Measurements from ENCODE around the gene FBXL13.
"Not testable (repeated sequence)": the region's sequence is repeated elsewhere in the genome, so short reads cannot be mapped to it uniquely, and the experiment has no call there.

FBXL13 gene

DNA sequence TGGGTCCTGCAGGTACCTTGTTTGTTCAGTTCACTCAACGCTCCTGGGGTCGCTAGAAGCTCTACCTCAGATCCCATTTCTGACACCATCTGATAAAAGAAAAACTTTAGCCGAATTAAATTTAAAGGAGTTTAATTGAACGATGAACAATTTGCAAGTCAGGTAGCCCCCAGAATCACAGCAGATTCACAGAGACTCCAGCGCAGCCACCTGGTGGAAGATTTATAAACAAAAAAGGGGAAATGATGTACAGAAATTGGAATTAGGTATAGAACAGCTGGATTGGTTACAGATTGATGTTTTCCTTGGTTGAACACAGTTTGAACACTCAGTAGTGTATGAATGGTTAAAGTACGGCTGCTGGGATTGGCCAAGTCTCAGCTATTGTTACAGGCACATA is 23.1 kb downstream of the FBXL13 start:
- Mint-ChIP-seq H3K9me3 (peaks cover 22% of the 10 kb centered on the region), H3K27me3 (ENCODE audit: low read depth) (no peaks in the 10 kb centered on the region), H3K4me3 (no peak overlapping the region), H3K36me3 (ENCODE audit: low read depth) (peaks cover 41% of the 10 kb centered on the region), H3K27ac (no peak overlapping the region), H3K4me1 (no peaks in the 10 kb centered on the region)
- TF ChIP-seq, protein P1, sequence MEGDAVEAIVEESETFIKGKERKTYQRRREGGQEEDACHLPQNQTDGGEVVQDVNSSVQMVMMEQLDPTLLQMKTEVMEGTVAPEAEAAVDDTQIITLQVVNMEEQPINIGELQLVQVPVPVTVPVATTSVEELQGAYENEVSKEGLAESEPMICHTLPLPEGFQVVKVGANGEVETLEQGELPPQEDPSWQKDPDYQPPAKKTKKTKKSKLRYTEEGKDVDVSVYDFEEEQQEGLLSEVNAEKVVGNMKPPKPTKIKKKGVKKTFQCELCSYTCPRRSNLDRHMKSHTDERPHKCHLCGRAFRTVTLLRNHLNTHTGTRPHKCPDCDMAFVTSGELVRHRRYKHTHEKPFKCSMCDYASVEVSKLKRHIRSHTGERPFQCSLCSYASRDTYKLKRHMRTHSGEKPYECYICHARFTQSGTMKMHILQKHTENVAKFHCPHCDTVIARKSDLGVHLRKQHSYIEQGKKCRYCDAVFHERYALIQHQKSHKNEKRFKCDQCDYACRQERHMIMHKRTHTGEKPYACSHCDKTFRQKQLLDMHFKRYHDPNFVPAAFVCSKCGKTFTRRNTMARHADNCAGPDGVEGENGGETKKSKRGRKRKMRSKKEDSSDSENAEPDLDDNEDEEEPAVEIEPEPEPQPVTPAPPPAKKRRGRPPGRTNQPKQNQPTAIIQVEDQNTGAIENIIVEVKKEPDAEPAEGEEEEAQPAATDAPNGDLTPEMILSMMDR (IDR thresholded peaks at IDR 0.05; ENCODE audit: unreplicated experiment in 3 of 3): no peak

DNA sequence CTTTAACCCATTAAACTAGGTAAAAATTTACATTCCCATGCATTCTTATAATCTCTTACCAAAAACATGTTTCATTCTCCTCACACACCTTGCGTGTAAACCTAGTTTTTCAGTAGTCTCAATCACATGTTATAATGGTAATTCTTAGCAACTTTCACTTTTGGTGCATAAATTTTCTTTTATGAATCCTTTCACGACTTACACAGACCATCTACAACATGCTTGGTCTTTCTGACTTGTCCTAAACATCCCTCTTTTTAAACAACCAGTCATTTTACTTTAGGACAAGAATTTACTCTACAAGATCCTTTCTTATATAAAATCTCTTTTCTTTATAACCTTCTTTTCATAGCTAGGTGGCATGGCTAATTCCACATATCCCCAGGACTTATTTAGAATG is 25.8 kb downstream of the FBXL13 start:
- no peaks in the 10 kb centered on the region for H3K4me1 Mint-ChIP-seq
- H3K9me3 Mint-ChIP-seq: peaks cover 31% of the 10 kb centered on the region
- H3K4me3 Mint-ChIP-seq: no peak overlapping the region
- peaks cover 52% of the 10 kb centered on the region for H3K36me3 Mint-ChIP-seq (ENCODE audit: low read depth)
- no peaks in the 10 kb centered on the region for H3K27me3 Mint-ChIP-seq (ENCODE audit: low read depth)
- TF ChIP-seq, protein P1 (IDR thresholded peaks at IDR 0.05; ENCODE audit: unreplicated experiment in 3 of 3): no peak
- no peak overlapping the region for H3K27ac Mint-ChIP-seq

DNA sequence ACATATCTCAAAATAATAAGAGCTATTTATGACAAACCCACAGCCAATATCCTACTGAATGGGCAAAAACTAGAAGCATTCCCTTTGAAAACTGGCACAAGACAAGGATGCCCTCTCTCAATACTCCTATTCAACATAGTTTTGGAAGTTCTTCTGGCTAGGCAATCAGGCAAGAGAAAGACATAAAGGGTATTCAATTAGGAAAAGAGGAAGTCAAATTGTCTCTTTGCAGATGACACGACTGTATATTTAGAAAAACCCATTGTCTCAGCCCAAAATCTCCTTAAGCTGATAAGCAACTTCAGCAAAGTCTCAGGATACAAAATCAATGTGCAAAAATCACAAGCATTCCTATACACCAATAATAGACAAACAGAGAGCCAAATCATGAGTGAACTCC is 32.8 kb downstream of the FBXL13 start:
- not testable (repeated sequence) for H3K4me1 Mint-ChIP-seq; H3K27me3 Mint-ChIP-seq (ENCODE audit: low read depth); H3K27ac Mint-ChIP-seq; H3K4me3 Mint-ChIP-seq
- Mint-ChIP-seq H3K9me3 (peaks cover 33% of the 10 kb centered on the region), H3K36me3 (ENCODE audit: low read depth) (peaks cover 29% of the 10 kb centered on the region)

DNA sequence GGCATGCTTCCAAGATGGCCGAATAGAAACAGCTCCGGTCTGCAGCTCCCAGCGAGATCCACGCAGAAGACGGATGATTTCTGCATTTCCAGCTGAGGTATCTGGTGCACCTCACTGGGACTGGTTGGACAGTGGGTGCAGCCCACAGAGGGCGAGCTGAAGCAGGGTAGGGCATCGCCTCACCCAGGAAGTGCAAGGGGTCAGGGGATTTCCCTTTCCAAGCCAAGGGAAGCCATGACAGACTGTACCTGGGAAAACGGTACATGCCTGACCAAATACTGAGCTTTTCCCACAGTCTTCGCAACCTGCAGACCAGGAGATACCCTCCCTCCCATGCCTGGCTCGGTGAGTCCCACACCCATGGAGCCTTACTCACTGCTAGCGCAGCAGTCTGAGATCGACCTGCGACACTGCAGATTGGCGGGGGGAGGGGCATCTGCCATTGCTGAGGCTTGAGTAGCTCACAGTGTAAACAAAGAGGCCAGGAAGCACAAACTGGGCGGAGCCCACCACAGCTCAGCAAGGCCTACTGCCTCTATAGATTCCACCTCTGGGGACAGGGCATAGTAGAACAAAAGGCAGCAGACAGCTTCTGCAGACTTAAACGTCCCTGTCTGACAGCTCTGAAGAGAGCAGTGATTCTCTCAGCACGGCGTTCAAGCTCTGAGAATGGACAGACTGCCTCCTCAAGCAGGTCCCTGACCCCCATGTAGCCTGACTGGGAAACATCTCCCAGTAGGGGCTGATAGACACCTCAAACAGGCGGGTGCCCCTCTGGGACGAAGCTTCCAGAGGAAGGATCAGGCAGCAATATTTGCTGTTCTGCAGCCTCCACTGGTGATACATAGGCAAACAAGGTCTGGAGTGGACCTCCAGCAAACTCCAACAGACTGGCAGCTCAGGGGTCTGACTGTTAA is 36.5 kb downstream of the FBXL13 start:
- H3K9me3 Mint-ChIP-seq: peaks cover 23% of the 10 kb centered on the region
- not testable (repeated sequence) for H3K27ac Mint-ChIP-seq; H3K27me3 Mint-ChIP-seq (ENCODE audit: low read depth); H3K4me1 Mint-ChIP-seq; H3K4me3 Mint-ChIP-seq; H3K36me3 Mint-ChIP-seq (ENCODE audit: low read depth)

DNA sequence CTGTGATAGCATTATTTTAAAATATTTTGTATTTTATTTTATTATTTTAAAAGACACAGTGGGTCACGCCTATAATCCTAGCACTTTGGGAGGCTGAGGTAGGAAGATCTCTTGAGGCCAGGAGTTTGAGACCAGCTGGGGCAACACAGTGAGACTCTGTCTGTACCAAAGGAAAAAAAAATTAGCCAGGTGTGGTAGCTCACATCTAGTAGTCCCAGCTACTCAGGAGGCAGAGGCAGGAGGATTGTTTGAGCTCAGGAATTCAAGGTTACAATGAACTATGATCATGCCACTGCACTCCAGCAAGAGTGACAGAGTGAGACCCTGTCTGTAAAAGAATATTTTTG is 37.1 kb downstream of the FBXL13 start:
- TF ChIP-seq, protein P1 (IDR thresholded peaks at IDR 0.05; ENCODE audit: unreplicated experiment in 3 of 3): no peak
- no peak overlapping the region for H3K27ac Mint-ChIP-seq
- no peaks in the 10 kb centered on the region for H3K4me1 Mint-ChIP-seq
- peaks cover 3% of the 10 kb centered on the region for H3K36me3 Mint-ChIP-seq (ENCODE audit: low read depth)
- H3K27me3 Mint-ChIP-seq (ENCODE audit: low read depth): no peaks in the 10 kb centered on the region
- no peak overlapping the region for H3K4me3 Mint-ChIP-seq
- H3K9me3 Mint-ChIP-seq: peaks cover 17% of the 10 kb centered on the region

DNA sequence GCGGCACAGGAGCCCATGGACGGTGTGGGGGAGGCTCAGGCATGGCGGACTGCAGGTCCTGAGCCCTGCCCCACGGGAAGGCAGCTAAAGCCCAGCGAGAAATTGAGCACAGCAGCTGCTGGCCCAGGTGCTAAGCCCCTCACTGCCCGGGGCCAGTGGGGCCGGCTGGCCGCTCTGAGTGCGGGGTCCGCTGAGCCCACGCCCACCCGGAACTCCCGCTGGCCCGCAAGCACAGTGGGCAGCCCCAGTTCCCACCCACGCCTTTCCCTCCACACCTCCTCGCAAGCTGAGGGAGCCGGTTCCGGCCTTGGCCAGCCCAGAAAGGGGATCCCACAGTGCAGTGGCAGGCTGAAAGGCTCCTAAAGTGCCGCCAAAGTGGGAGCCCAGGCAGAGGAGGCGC is 40.3 kb downstream of the FBXL13 start:
- H3K9me3 Mint-ChIP-seq; H3K27me3 Mint-ChIP-seq (ENCODE audit: low read depth); H3K36me3 Mint-ChIP-seq (ENCODE audit: low read depth); H3K27ac Mint-ChIP-seq; H3K4me3 Mint-ChIP-seq; H3K4me1 Mint-ChIP-seq: not testable (repeated sequence)

DNA sequence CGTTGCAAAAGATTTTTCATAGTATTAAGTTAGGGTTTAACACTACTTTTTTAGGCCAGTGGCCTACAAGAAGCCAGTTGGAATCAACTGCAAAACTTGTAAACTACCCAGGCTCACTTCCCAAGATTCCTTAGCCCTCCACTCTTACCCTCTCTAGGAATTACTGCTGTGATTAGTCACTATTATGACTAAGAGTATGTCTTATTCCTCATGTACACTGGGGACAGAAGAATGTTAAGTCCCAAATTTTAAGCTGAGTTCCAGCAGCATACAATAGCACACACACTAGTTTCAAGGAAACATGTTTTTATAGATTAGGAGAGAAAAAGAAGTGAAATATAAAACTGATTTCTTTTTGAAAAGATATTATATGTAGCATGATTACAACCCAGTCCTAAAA is 42.8 kb downstream of the FBXL13 start:
- TF ChIP-seq, protein P1 (IDR thresholded peaks at IDR 0.05; ENCODE audit: unreplicated experiment in 3 of 3): no peak
- no peaks in the 10 kb centered on the region for H3K36me3 Mint-ChIP-seq (ENCODE audit: low read depth)
- H3K27ac Mint-ChIP-seq: no peak overlapping the region
- no peaks in the 10 kb centered on the region for H3K27me3 Mint-ChIP-seq (ENCODE audit: low read depth)
- H3K4me1 Mint-ChIP-seq: no peaks in the 10 kb centered on the region
- H3K4me3 Mint-ChIP-seq: no peak overlapping the region
- H3K9me3 Mint-ChIP-seq: peaks cover 4% of the 10 kb centered on the region
